ENCODE results near the gene SAMD8.

The SAMD8 gene

GRCh38 chr10:75070961-75071428 lies 40.5 kb upstream of the SAMD8 start:
- H3F3A ChIP-seq (ENCODE audit: insufficient read depth), result no peaks in the 10 kb centered on the region
- no peaks in the 10 kb centered on the region for H3K36me3 ChIP-seq (ENCODE audit: low read length)
- no peak overlapping the region for H3K4me2 ChIP-seq (ENCODE audit: low read depth, low read length, poor library complexity, severe bottlenecking)
- H3K27ac ChIP-seq (ENCODE audit: low read depth, low read length), result no peak overlapping the region
- no peaks in the 10 kb centered on the region for H3K27me3 ChIP-seq (ENCODE audit: low read length)
- no peak overlapping the region for H2AFZ ChIP-seq (ENCODE audit: low read depth, low read length, severe bottlenecking)
- TF ChIP-seq EZH2phosphoT487 (conservative IDR thresholded peaks at IDR 0.05; ENCODE audit: low read length), result no peak
- TF ChIP-seq, protein P1, sequence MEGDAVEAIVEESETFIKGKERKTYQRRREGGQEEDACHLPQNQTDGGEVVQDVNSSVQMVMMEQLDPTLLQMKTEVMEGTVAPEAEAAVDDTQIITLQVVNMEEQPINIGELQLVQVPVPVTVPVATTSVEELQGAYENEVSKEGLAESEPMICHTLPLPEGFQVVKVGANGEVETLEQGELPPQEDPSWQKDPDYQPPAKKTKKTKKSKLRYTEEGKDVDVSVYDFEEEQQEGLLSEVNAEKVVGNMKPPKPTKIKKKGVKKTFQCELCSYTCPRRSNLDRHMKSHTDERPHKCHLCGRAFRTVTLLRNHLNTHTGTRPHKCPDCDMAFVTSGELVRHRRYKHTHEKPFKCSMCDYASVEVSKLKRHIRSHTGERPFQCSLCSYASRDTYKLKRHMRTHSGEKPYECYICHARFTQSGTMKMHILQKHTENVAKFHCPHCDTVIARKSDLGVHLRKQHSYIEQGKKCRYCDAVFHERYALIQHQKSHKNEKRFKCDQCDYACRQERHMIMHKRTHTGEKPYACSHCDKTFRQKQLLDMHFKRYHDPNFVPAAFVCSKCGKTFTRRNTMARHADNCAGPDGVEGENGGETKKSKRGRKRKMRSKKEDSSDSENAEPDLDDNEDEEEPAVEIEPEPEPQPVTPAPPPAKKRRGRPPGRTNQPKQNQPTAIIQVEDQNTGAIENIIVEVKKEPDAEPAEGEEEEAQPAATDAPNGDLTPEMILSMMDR (IDR thresholded peaks at IDR 0.05; ENCODE audit: insufficient read depth, low read length, poor library complexity, severe bottlenecking), result no peak
- no peak overlapping the region for H3K9ac ChIP-seq (ENCODE audit: low read length)
- no peaks in the 10 kb centered on the region for H3K9me2 ChIP-seq (replicated peaks; ENCODE audit: insufficient read depth, low read length)
- no peaks in the 10 kb centered on the region for H3K79me2 ChIP-seq (ENCODE audit: insufficient read depth, low read length)
- no peak overlapping the region for H3K4me3 ChIP-seq (ENCODE audit: insufficient read depth, low read length, poor library complexity, severe bottlenecking)
- no peaks in the 10 kb centered on the region for H4K20me1 ChIP-seq (ENCODE audit: low read depth, low read length)
- no peaks in the 10 kb centered on the region for H3K9me3 ChIP-seq (ENCODE audit: insufficient read depth, low read length)

- no peaks in the 10 kb centered on the region for H3K27me3 ChIP-seq (ENCODE audit: low read length)
- H3K4me3 ChIP-seq (ENCODE audit: insufficient read depth, low read length, poor library complexity, severe bottlenecking), result no peak overlapping the region
- TF ChIP-seq EZH2phosphoT487 (conservative IDR thresholded peaks at IDR 0.05; ENCODE audit: low read length), result no peak
- TF ChIP-seq, protein P1 (IDR thresholded peaks at IDR 0.05; ENCODE audit: insufficient read depth, low read length, poor library complexity, severe bottlenecking), result no peak
- no peaks in the 10 kb centered on the region for H4K20me1 ChIP-seq (ENCODE audit: low read depth, low read length)
- H3K9me2 ChIP-seq (replicated peaks; ENCODE audit: insufficient read depth, low read length), result no peaks in the 10 kb centered on the region
- no peaks in the 10 kb centered on the region for H3F3A ChIP-seq (ENCODE audit: insufficient read depth)
- no peak overlapping the region for H3K27ac ChIP-seq (ENCODE audit: low read depth, low read length)
- H3K9me3 ChIP-seq (ENCODE audit: insufficient read depth, low read length), result no peaks in the 10 kb centered on the region
- H3K79me2 ChIP-seq (ENCODE audit: insufficient read depth, low read length), result no peaks in the 10 kb centered on the region
- no peak overlapping the region for H2AFZ ChIP-seq (ENCODE audit: low read depth, low read length, severe bottlenecking)
- H3K36me3 ChIP-seq (ENCODE audit: low read length), result no peaks in the 10 kb centered on the region
- H3K4me2 ChIP-seq (ENCODE audit: low read depth, low read length, poor library complexity, severe bottlenecking), result no peak overlapping the region
- H3K9ac ChIP-seq (ENCODE audit: low read length), result no peak overlapping the region
Measured at GRCh38 chr10:75071756-75072155, 39.7 kb upstream of the SAMD8 start.

DNA sequence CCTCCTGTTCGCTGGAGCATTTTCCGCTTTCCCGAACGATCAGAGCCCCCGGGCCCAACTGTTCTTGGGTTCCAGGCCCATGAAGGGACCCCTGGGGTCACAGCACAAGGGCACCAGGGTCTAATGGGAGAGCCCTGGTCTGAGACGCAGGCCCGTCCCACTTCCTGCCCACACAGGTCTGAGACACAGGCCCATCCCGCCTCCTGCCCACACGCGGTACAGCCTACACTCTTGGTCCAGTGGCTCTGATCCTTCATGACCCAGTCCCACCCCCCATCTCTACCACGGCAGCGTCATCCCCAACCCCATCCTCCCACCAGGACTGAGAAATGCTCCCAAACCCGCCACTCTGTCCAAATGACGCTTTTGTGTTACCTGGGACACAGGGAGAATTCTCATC lies 38.7 kb upstream of the SAMD8 start:
- H3K9ac ChIP-seq (ENCODE audit: low read length), result no peak overlapping the region
- no peak overlapping the region for H2AFZ ChIP-seq (ENCODE audit: low read depth, low read length, severe bottlenecking)
- H3K27me3 ChIP-seq (ENCODE audit: low read length), result no peaks in the 10 kb centered on the region

More for the DNA sequence above, 38.7 kb upstream of the SAMD8 start:
- Histone ChIP-seq H3K4me2 (ENCODE audit: low read depth, low read length, poor library complexity, severe bottlenecking) (no peak overlapping the region), H3K4me3 (ENCODE audit: insufficient read depth, low read length, poor library complexity, severe bottlenecking) (no peak overlapping the region), H3F3A (ENCODE audit: insufficient read depth) (no peaks in the 10 kb centered on the region), H3K79me2 (ENCODE audit: insufficient read depth, low read length) (no peaks in the 10 kb centered on the region), H3K27ac (ENCODE audit: low read depth, low read length) (no peak overlapping the region), H3K9me3 (ENCODE audit: insufficient read depth, low read length) (no peaks in the 10 kb centered on the region), H4K20me1 (ENCODE audit: low read depth, low read length) (no peaks in the 10 kb centered on the region), H3K36me3 (ENCODE audit: low read length) (no peaks in the 10 kb centered on the region), H3K9me2 (replicated peaks; ENCODE audit: insufficient read depth, low read length) (no peaks in the 10 kb centered on the region)
- no peak for TF ChIP-seq EZH2phosphoT487 (conservative IDR thresholded peaks at IDR 0.05; ENCODE audit: low read length)
- TF ChIP-seq, protein P1 (IDR thresholded peaks at IDR 0.05; ENCODE audit: insufficient read depth, low read length, poor library complexity, severe bottlenecking), result no peak
